22Rv1 (cell line): ENCODE data around the gene C1QTNF4.
"Not testable (repeated sequence)": the region's sequence is repeated elsewhere in the genome, so short reads cannot be mapped to it uniquely, and the experiment has no call there.

Experiments
- ZFX ChIP-seq: fragments of 450-650 bp; IDR thresholded peaks from 2 replicates; pipeline ENCODE4 v1.6.1; 2017; ENCODE audit warnings: antibody characterized with exemption, borderline replicate concordance
- TF ChIP-seq, protein P1 (sequence below): fragments of 450-650 bp; IDR thresholded peaks from 2 replicates; pipeline ENCODE4 v1.5.1; 2017; ENCODE audit warnings: mild to moderate bottlenecking

DNA sequence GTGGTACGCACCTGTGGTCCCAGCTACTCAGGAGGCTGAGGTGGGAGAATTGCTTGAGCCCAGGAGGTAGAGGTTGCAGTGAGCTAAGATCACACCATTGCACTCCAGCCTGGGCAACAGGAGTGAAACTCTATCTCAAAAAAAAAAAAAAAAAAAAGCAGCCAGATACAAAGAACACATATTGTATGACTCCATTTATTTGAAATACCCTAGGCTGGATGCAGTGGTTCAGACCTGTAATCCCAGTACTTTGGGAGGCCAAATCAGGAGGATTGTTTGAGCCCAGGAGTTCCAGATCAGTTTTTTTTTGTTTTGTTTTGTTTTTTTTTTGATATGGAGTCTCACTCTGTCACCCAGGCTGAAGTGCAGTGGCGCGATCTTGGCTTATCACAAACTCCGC lies 31.8 kb downstream of the C1QTNF4 start:
- TF ChIP-seq, protein P1, sequence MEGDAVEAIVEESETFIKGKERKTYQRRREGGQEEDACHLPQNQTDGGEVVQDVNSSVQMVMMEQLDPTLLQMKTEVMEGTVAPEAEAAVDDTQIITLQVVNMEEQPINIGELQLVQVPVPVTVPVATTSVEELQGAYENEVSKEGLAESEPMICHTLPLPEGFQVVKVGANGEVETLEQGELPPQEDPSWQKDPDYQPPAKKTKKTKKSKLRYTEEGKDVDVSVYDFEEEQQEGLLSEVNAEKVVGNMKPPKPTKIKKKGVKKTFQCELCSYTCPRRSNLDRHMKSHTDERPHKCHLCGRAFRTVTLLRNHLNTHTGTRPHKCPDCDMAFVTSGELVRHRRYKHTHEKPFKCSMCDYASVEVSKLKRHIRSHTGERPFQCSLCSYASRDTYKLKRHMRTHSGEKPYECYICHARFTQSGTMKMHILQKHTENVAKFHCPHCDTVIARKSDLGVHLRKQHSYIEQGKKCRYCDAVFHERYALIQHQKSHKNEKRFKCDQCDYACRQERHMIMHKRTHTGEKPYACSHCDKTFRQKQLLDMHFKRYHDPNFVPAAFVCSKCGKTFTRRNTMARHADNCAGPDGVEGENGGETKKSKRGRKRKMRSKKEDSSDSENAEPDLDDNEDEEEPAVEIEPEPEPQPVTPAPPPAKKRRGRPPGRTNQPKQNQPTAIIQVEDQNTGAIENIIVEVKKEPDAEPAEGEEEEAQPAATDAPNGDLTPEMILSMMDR: not testable (repeated sequence)
- not testable (repeated sequence) for TF ChIP-seq ZFX
